Tibial artery (tissue), 4 donors: ENCODE measurements around the gene NEK1.
"Not testable (repeated sequence)": the region's sequence is repeated elsewhere in the genome, so short reads cannot be mapped to it uniquely, and the experiment has no call there.

Source experiments
- DNase-seq, 2 donors: peaks; one replicate each; pipeline ENCODE4 v3.0.0-alpha.2; 2019
- H3K27ac ChIP-seq, 2 donors: fragments of 200-600 bp; sonication (generic) in 1 of 2; 1 replicate in 1 of 2; 2 replicates in 1 of 2; pipeline ENCODE4 v1.5.1; 2018 to 2019; ENCODE audit warnings: mild to moderate bottlenecking in 1 of 2
- H3K27me3 ChIP-seq, 2 donors: fragments of 200-600 bp; sonication (generic) in 1 of 2; one replicate each; pipeline versions ENCODE4 v1.5.1 to v1.6.0; 2016 to 2019
- H3K36me3 ChIP-seq, 3 donors: fragments of 200-600 bp; sonication (generic) in 2 of 3; one replicate each; pipeline ENCODE4 v1.5.1; 2016 to 2019; ENCODE audit warnings: mild to moderate bottlenecking in 2 of 3
- H3K4me1 ChIP-seq, 4 donors: fragments of 200-600 bp; sonication (generic) in 2 of 4; 1 replicate in 3 of 4; 2 replicates in 1 of 4; pipeline ENCODE4 v1.5.1; 2016 to 2019
- H3K4me3 ChIP-seq, 2 donors: fragments of 200-600 bp; sonication (generic) in 1 of 2; 1 replicate in 1 of 2; 2 replicates in 1 of 2; pipeline ENCODE4 v1.5.1; 2018 to 2019; ENCODE audit warnings: mild to moderate bottlenecking in 2 of 2
- H3K9me3 ChIP-seq, 3 donors: fragments of 200-600 bp; sonication (generic) in 1 of 3; one replicate each; pipeline ENCODE4 v1.5.1; 2016 to 2019
- CTCF ChIP-seq, 2 experiments: fragments of 200-600 bp in 1 of 2; fragments of 450-650 bp in 1 of 2; IDR thresholded peaks; one replicate each; pipeline ENCODE4 v1.5.1; 2017 to 2019; ENCODE audit warnings: antibody characterized with exemption in 2 of 2, mild to moderate bottlenecking in 1 of 2, moderate library complexity in 1 of 2
- intact Hi-C: fragments of 100-400 bp; cut with DNase I; formaldehyde crosslinking; loops from one replicate; pipeline ENCODE4 v1.15.0; 2023; ENCODE audit warnings: low total_unique reads

The NEK1 gene

GRCh38 chr4:169626331-169627282 is 14.2 kb upstream of the NEK1 start:
- Histone ChIP-seq H3K27me3 (no peaks in the 10 kb centered on the region), H3K36me3 (no peaks in the 10 kb centered on the region), H3K27ac (no peak overlapping the region), H3K4me3 (no peak overlapping the region), H3K4me1 (peaks cover 0 to 14% (median 9%) of the 10 kb centered on the region in 4 donors), H3K9me3 (no peaks in the 10 kb centered on the region)
- intact Hi-C loops, result no loop called here
- no peak for TF ChIP-seq CTCF (IDR thresholded peaks at IDR 0.05)
- no peak for DNase-seq

- intact Hi-C loops, result loop anchor here (2.0 kb wide), 1 partner anchor 19 kb away; no protein-coding TSS in a partner anchor
- H3K4me3 ChIP-seq, result no peak overlapping the region
- H3K27me3 ChIP-seq, result no peaks in the 10 kb centered on the region
- no peak for DNase-seq
- no peaks in the 10 kb centered on the region for H3K9me3 ChIP-seq
- H3K4me1 ChIP-seq, result peaks cover 0 to 19% (median 13%) of the 10 kb centered on the region in 4 donors
- TF ChIP-seq CTCF (IDR thresholded peaks at IDR 0.05), result no peak
- H3K36me3 ChIP-seq, result no peaks in the 10 kb centered on the region
- H3K27ac ChIP-seq, result no peak overlapping the region
Observed at GRCh38 chr4:169625886-169626285, 13.5 kb upstream of the NEK1 start.

GRCh38 chr4:169624012-169624411 is 11.6 kb upstream of the NEK1 start:
- not testable (repeated sequence) for H3K27me3 ChIP-seq
- intact Hi-C loops, result loop anchor here (2.0 kb wide), 1 partner anchor 17 kb away; no protein-coding TSS in a partner anchor

GRCh38 chr4:169622566-169622965 is 10.2 kb upstream of the NEK1 start:
- intact Hi-C loops, result no loop called here
- Histone ChIP-seq H3K9me3 (no peaks in the 10 kb centered on the region), H3K36me3 (no peaks in the 10 kb centered on the region), H3K4me1 (peaks cover 0 to 25% (median 13%) of the 10 kb centered on the region in 4 donors), H3K4me3 (peak overlapping the region in 1 of 2 donors; percentile 79), H3K27ac (no peak overlapping the region), H3K27me3 (no peaks in the 10 kb centered on the region)
- no peak for DNase-seq
- TF ChIP-seq CTCF (IDR thresholded peaks at IDR 0.05), result no peak

More at GRCh38 chr4:169624012-169624411, 11.6 kb upstream of the NEK1 start:
- DNase-seq, H3K4me3 ChIP-seq, H3K9me3 ChIP-seq, H3K36me3 ChIP-seq, H3K27ac ChIP-seq: not testable (repeated sequence)
- H3K4me1 ChIP-seq, result peaks cover 0 to 23% (median 13%) of the 10 kb centered on the region in 4 donors

- Histone ChIP-seq H3K36me3 (no peaks in the 10 kb centered on the region), H3K4me1 (peaks cover 0 to 25% (median 13%) of the 10 kb centered on the region in 4 donors), H3K4me3 (peak overlapping the region; percentile 76 to 79), H3K27ac (no peak overlapping the region), H3K27me3 (no peaks in the 10 kb centered on the region), H3K9me3 (no peaks in the 10 kb centered on the region)
- no peak for TF ChIP-seq CTCF (IDR thresholded peaks at IDR 0.05)
- no peak for DNase-seq
- intact Hi-C loops, result no loop called here
Observed at GRCh38 chr4:169621731-169622492, 9.5 kb upstream of the NEK1 start.
